ENCODE results near the gene CX3CL1. TPM values are rescaled to one million over a fixed set of nuclear protein-coding genes. Genes with fewer than 3 reads are reported as not detected.

The CX3CL1 gene
- total and polyA plus RNA-seq, 2 of the 13 experiments (the other 11 are each of a cell fraction or from before 2014, with no cell fraction given) = 57.3 to 60.8 TPM

DNA sequence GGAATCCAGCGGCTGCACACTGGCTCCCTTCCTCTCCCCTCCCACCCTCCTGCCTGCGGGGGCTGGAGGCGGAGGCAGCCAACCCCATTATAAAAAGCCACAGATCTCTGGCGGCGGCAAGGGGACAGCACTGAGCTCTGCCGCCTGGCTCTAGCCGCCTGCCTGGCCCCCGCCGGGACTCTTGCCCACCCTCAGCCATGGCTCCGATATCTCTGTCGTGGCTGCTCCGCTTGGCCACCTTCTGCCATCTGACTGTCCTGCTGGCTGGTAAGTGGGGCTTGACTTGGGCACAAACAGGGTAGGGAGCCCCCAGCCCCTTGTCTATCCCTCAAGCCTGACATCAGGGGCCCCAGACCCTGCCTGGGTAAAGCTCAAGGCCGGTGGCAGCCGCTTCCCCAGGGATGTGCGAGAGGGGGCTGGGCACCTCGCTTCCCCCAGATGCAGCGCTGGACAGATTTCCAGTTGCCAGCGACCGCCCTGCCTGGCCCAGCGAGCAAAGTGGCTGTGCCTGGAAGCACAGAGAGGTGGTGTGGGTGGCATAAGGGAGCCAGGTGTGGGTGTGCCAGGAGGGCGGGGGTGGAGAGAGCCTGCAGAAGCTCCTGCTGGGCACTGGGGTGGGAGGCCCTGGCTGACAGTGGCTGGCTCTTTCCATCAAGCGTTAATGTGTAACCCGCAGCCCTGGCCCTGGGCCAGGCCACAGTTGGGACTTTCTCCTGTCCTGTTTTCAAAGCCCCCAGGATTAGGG is at the start of gene CX3CL1 (continued):
- no peak for TF ChIP-seq ZNF75D (CRISPR knock-in tag; IDR thresholded peaks at IDR 0.05; ENCODE audit: borderline replicate concordance)
- TF ChIP-seq, protein P1, sequence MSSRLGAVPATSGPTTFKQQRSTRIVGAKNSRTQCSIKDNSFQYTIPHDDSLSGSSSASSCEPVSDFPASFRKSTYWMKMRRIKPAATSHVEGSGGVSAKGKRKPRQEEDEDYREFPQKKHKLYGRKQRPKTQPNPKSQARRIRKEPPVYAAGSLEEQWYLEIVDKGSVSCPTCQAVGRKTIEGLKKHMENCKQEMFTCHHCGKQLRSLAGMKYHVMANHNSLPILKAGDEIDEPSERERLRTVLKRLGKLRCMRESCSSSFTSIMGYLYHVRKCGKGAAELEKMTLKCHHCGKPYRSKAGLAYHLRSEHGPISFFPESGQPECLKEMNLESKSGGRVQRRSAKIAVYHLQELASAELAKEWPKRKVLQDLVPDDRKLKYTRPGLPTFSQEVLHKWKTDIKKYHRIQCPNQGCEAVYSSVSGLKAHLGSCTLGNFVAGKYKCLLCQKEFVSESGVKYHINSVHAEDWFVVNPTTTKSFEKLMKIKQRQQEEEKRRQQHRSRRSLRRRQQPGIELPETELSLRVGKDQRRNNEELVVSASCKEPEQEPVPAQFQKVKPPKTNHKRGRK (CRISPR knock-in tag; IDR thresholded peaks at IDR 0.05) = 0 out of 2 replicates have a peak, but pooled peaks have one; percentile 12
- peak; percentile 32 for TF ChIP-seq IKZF4 (CRISPR knock-in tag; IDR thresholded peaks at IDR 0.05; ENCODE audit: borderline replicate concordance, low read depth, not compliant biosample characterization)
- no peak for TF ChIP-seq NONO (IDR thresholded peaks at IDR 0.05)
- peak; percentile 96 for TF ChIP-seq NONO (CRISPR knock-in tag; conservative IDR thresholded peaks at IDR 0.05)
- TF ChIP-seq, protein P2, sequence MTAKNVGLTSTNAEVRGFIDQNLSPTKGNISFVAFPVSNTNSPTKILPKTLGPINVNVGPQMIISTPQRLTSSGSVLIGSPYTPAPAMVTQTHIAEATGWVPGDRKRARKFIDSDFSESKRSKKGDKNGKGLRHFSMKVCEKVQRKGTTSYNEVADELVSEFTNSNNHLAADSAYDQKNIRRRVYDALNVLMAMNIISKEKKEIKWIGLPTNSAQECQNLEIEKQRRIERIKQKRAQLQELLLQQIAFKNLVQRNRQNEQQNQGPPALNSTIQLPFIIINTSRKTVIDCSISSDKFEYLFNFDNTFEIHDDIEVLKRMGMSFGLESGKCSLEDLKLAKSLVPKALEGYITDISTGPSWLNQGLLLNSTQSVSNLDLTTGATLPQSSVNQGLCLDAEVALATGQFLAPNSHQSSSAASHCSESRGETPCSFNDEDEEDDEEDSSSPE (CRISPR knock-in tag; IDR thresholded peaks at IDR 0.05) = peak; percentile 52; the same call in 1 of the 2 replicates
- peak; percentile 76; the same call in 1 of the 2 replicates for TF ChIP-seq ZNF383 (CRISPR knock-in tag; IDR thresholded peaks at IDR 0.05; ENCODE audit: borderline replicate concordance)
- TF ChIP-seq ZFP37 (CRISPR knock-in tag; IDR thresholded peaks at IDR 0.05; ENCODE audit: borderline replicate concordance) = no peak
- TF ChIP-seq ZNF17 (CRISPR knock-in tag; IDR thresholded peaks at IDR 0.05) = peak; percentile 87; the same call in 1 of the 2 replicates
- no peak for TF ChIP-seq MZF1 (CRISPR knock-in tag; IDR thresholded peaks at IDR 0.05; ENCODE audit: borderline replicate concordance)
- TF ChIP-seq, protein P3, sequence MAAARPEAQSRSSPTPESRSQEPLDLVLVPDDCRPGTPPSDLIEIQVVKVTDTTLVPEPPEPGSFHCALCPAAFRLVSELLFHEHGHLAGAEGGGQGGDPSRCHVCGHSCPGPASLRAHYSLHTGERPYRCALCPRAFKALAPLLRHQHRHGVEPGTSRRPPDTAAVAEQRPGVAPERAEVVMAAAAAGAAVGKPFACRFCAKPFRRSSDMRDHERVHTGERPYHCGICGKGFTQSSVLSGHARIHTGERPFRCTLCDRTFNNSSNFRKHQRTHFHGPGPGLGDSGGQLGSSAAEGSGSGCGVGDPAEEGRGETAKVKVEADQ (CRISPR knock-in tag; IDR thresholded peaks at IDR 0.05; ENCODE audit: borderline replicate concordance) = peak; percentile 84; the same call in 1 of the 2 replicates
- TF ChIP-seq TARDBP (CRISPR knock-in tag; IDR thresholded peaks at IDR 0.05) = no peak; the same call in none of the 2 replicates
- TF ChIP-seq, protein P4, sequence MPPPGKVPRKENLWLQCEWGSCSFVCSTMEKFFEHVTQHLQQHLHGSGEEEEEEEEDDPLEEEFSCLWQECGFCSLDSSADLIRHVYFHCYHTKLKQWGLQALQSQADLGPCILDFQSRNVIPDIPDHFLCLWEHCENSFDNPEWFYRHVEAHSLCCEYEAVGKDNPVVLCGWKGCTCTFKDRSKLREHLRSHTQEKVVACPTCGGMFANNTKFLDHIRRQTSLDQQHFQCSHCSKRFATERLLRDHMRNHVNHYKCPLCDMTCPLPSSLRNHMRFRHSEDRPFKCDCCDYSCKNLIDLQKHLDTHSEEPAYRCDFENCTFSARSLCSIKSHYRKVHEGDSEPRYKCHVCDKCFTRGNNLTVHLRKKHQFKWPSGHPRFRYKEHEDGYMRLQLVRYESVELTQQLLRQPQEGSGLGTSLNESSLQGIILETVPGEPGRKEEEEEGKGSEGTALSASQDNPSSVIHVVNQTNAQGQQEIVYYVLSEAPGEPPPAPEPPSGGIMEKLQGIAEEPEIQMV (CRISPR knock-in tag; IDR thresholded peaks at IDR 0.05; ENCODE audit: low read depth) = 0 out of 2 replicates have a peak, but pooled peaks have one; percentile 56
- peak; percentile 72 for TF ChIP-seq ZNF234 (CRISPR knock-in tag; conservative IDR thresholded peaks at IDR 0.05)
- TF ChIP-seq ESRRA (CRISPR knock-in tag; IDR thresholded peaks at IDR 0.05; ENCODE audit: low read depth) = peak; percentile 96; the same call in 1 of the 2 replicates
- TF ChIP-seq, protein P5, sequence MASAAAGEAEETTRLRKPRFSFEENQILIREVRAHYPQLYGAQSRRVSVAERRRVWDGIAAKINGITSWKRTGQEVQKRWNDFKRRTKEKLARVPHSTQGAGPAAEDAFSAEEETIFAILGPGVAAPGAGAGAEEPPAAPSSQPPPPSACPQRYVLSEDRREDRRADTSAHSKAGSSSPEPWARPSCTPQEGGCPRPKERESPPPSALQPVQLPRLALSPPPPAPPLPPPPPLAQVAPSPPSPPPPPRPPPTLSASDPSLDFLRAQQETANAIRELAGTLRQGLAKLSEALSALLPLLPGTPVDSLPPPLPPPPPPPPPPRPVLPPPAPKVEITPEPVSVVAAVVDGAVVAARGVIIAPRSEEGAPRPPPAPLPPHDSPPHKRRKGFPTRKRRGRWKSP (CRISPR knock-in tag; IDR thresholded peaks at IDR 0.05) = peak; percentile 80; the same call in 1 of the 2 replicates
- TF ChIP-seq ELF1 (CRISPR knock-in tag; IDR thresholded peaks at IDR 0.05) = peak; percentile 55
- peak; percentile 85 for TF ChIP-seq MEIS1 (CRISPR knock-in tag; IDR thresholded peaks at IDR 0.05; ENCODE audit: borderline replicate concordance)
- peak; percentile 80 for TF ChIP-seq ZSCAN21 (CRISPR knock-in tag; IDR thresholded peaks at IDR 0.05; ENCODE audit: borderline replicate concordance)

All from HepG2 (cell line).